ENCODE measurements around the gene TCN2.
"Not testable (repeated sequence)": the region's sequence is repeated elsewhere in the genome, so short reads cannot be mapped to it uniquely, and the experiment has no call there.

TCN2 gene

DNA sequence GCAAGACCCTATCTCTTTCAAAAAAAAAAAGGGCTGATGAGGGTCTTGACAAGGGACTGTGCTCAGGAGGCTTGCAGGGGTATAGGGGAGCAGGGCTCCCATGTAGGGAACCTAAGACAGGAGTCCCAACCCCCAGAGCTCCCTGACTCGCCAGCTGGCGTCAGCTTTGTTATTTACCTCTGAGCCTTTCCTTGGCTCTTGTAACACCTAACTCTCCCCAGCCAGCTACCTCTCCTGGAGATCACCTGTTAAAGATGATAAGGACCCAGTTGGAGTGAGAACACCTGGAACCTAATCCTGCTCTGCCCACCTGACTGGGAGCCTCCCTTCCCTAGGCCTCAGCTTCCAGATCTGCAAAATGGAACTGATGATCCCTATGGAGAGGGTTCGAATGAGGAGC is 41.9 kb downstream of the TCN2 start:
- no peak for DNase-seq (ENCODE audit: low read depth)

DNA sequence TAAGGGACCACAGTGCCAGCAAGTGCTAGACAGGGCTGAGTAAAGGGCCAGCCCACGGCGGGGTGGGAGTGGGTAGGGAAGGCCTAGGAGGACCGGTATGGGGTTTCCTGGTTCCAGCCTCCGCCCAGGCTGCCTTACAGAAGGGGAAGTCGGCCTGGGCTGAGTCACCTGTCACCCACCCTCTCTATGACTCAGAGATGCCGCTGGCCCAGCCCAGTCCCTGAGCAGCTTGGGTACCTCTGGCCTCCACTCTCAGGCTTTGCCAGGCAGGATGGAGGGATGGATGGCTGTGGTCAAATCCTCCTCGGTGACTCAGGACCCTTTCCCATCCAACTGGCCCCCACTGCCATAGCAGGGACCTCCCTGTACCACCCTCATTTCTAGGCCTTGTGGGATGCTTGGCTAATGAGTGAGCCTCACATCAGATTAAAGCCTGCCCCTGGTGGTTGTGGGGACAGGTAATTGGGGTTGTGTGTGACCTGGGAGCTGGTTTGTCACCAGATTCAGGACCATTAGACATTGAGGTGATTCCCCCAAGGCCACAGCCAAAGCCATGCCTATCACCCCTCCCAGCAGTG is 42.5 kb downstream of the TCN2 start:
- peak; percentile 45 for DNase-seq (ENCODE audit: low read depth)

DNA sequence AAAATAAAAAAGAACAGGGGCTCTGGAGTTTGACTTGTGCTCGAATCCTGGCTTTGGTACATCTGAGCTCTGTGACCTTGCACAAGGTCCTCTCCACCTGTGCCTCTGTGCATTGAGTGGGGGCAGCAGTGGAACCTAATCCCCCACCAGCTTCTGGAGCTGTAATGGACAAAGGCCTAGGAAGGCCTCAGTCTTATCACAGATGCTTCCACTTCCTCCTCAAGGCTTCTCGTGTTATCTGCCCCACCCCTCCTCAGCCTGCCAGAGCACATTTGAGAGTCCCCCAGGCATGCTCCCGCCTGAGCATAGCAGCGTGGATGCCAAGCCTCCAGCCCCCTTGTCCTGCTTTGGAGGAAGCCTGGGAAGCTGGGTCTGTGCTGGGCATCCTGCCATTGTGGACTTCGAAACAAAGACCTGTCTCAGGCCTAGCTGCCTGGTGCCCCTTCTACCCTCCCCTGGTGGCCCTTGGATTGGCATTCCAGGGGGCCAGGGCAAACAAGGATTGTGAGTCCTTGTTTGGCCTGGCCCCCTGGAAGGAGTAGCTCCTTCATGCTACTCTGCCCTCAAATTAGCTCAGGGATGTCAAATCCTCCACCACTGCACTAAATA is 43.6 kb downstream of the TCN2 start:
- no peak for DNase-seq (ENCODE audit: low read depth)

DNA sequence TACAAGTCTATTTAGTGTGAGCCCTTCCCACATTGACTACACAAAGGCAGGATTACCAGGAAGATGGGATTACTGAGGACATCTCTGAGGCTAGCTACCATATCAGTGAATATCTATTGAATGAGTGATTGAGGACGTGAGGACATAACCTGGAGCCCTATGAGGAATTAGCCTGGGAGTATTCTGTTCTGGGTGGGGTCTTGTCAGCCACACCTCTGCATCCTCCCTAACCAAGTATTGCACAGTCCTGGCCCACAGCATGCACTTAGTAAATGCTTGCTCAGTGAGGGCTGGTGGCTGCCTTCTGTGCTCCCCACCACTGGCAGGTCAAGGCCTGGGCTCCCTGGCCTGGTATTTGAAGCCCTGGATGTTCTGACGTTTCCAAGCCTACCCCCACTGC is 45.9 kb downstream of the TCN2 start:
- DNase-seq (ENCODE audit: low read depth): no peak

DNA sequence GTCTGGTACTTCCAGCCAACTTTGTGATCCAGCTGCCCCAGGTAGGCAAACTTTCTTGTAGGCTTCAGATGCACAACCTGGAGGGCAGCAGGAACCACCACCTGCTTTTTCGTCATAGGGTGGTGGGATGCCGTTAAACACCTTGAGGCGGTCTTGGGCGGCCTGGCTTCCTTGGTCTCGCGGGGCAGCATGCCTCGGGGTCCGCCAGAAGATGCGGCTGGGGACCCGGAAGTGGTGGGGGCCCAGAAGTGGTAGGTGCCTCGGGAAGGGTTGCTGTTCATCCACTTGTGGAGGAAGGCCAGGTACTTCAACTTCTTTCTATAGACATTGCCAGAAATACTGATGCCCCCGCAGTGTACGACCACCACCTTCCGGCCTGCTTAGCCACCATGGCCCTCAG is 47.4 kb downstream of the TCN2 start:
- no peak for DNase-seq (ENCODE audit: low read depth)

DNA sequence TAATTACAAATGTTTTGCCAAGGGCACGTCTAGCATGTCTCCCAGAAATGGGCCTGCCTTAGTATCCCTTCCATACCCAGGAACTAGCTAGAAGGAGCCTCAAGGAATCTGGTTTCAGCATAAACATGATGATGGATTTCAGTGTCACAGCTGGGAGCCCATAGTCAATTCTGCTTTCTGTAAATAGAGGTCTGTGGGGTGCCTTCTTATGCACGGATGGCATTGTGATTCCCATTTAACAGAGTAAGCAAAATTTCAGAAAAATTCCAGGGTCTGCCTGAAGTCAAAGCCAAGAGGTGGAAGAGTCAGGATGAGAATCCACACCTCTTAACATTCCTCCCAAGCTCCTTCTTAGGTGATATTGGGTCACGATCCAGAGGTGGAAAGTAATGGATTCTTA is 48.6 kb downstream of the TCN2 start:
- no peak for DNase-seq (ENCODE audit: low read depth)

DNA sequence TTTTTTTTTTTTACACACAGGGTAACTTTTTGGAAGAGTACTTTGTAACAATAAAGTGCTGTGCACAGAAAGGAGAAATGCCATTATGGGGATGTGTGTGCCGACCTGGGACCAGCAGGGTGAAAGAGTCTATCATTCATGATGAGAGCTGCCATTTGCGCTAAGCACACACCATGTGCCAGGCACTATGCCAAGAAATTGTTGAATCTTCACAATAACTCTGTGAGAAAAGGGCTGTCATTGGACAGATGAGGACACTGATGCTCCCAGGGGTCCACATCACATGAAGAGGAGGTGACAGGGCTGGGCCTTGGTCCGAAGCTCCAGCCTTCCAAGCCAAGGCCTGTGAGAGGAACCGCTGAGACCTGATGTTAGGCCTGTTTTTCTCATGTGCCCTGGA is 55.1 kb downstream of the TCN2 start:
- DNase-seq (ENCODE audit: low read depth): no peak

DNA sequence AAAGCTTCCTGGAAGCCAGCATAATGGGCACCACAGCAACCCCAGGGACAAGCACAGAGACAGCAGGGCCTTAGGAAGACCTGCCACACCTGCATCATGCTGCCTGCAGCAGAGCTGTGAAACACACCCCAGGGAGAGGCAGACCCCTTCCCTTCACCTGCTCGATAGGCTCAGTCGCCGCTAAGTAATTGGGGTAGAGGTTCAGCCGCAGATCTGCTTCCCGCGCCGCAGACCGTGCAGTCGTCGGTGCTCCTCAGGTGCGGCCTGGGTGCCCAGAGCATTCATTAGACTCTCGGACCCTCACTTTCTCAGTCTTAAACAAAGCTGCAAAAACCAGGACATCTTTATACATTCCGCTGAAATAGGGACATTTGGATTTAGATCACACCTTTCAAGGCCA is 57.8 kb downstream of the TCN2 start:
- DNase-seq (ENCODE audit: low read depth): no peak

DNA sequence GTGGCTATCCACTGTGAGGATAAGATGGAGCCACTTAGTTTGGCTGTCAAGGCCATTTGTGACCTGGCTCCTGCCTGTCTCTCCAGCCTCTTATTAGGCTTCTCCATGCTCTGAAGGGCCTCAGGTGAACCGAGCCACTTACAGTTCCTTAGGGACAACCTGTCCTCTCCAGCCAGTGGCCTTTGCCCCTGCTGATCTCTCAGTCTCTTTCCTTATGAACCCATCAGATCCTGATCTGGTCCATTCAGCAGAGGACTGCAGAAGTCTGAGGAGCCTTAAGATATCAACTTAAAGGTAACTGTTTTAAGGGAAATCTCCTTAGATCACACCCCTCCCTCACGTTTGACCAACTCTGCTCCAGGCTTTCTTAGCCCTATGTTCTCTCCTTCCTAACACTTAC is 58.3 kb downstream of the TCN2 start:
- no peak for DNase-seq (ENCODE audit: low read depth)

DNA sequence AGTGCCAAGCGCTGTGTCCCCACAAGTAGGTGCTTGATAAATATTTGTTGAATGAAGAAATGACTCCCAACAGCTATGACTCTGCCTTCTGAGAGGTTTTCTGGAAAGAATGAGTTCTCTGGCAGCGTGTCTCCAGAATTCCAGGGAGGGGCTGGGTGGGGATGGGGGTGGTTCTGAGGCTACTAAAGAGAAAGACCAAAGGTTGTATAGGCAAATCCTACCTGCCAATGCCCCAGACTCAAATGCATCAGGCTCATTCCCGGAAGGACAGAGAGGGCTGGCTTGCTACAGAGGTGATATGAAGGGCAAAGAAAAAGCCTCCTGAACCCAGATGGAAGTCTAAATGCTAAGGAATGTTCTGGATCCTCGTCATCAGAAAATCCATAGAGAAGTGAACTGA is 58.8 kb downstream of the TCN2 start:
- no peak for DNase-seq (ENCODE audit: low read depth)

DNA sequence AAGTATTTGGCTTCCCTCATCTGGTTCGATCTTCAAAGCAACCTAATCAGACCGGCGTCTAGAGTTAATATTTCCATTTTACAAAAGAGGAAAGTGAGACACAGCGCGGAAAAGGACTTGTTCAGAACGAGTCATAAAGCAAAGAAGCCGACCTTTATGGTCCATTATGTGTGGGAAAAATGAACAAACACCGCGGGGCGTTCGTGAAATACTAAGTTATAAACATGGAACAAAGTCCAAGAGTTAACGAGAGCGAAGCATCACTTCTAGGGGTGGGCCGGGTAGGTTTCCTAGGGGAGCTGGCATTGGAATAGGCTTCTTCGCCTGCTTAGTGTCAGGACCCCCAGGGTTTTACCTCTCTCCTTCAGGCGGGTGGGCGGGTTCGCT is 60.1 kb downstream of the TCN2 start:
- DNase-seq (ENCODE audit: low read depth): no peak

DNA sequence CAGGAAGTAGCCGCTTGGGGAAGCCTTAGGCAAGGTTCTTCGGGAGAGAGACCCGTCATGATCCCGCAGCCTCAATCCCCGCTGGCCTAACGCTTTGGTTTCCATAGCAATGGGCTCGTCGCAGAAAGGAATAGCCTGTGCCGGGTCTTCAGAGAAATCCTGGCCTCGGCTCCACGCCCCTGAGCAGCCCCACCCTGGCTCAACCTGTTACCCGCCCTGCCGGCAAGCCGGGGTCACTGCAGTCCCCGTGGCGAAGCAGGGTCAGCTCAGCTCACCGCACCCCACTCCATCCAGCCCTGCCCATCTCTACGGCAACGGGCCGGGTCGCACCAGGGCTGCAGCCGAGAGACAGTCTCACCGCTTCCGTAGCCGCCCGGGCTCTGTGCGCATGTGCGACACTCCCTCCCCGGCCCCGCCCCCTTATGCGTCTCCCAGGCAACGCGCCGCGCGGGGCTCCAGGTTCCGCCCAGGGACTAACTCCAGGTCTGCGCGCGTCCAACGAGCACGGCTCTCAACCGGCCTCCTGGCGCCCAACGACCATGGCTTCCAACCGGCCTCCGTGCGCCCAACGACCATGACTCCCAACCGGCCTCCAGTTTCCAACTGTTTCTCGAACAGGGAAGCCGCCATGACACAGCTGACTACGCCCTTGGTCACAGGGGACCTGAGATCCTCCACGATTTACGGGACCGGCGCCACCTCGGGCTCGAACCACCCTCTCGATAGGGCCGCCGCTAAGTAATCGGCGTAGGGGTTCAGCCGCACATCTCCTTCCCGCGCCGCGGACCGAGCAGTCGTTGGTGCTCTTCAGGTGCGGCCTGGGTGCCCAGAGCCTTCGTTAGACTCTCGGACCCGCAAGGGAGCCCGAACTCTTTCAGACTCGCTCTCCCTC is 60.8 kb downstream of the TCN2 start, which contains the start of gene DUSP18:
DUSP18 (minus strand) TSS at position 382 of the 892 bp plus-strand sequence. CDS start 3,872 bp downstream, outside the sequence.
- DNase-seq (ENCODE audit: low read depth): peak; percentile 86

DNA sequence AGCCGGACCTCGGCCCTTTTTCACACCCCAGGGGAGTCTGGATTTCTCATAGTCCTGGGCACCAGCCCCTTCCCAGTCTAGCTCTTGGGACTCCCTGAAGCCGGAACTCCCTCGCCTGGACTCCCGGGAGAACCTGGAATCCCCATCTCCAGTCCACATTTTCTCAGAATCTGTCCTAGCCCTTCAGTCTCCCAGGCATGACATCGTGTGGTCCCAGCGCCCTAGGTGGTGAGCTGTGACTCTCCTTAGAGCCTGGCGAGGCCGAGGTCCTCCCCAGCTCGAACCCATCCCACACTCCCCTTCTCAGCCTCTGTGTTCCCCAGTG is 61.4 kb downstream of the TCN2 start:
- DNase-seq (ENCODE audit: low read depth): no peak

DNA sequence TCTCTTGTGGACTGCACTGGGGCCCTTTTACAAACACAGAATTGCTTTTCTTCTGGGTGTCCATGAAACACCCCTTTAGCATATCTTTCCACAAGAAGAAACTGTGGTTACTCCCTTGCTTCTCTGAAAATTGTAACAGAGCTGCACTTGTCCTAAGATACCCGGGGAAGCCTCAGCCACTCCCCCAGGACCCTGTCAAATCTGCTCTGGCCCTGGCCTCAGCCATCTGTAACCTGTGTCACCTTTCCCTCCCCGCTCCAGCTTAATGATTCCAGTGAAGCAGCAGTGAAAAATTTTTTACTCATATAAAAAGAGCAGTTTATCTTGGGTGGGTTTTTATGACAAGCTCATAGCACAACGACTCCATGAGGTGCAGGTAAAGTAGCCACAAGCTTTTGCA is 64.1 kb downstream of the TCN2 start:
- DNase-seq (ENCODE audit: low read depth): no peak

DNA sequence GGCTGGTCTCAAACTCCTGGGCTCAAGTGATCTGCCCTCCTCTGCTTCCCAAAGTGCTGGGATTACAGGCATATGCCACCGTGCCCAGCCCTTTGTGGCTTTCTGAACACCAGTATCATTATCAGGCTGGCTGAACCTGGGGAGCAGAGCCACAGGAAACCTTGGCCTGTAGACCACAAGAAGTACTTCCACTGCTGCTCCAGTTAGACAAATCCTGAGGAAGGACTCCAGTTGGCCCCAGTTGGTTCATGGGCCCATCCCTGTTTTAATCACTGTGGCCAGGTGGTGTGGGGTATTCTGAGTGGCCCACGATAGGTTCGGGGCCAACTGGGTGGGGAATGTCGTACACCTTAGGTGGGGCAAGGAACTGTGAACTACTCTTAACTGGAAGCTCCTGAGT is 66.2 kb downstream of the TCN2 start:
- no peak for DNase-seq (ENCODE audit: low read depth)

DNA sequence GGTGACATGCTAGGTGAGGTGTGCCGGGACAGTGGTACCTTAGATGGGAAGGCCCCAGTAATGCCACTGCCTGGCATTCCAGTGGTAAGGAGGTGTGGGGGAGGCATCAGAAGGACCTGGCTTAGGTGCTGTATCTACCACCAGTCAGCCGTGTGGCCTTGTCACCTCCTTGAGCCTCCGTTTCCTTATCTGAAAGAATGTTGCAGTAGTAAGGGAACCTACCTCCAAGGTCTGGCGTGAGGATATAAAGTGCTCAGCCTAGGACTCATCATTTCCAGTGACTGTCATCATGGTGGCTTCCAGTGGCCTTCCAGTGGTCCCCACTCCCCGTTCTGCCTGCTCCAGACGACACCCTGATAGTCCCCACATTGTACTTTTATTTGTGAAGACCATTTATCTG is 67.5 kb downstream of the TCN2 start:
- no peak for DNase-seq (ENCODE audit: low read depth)

DNA sequence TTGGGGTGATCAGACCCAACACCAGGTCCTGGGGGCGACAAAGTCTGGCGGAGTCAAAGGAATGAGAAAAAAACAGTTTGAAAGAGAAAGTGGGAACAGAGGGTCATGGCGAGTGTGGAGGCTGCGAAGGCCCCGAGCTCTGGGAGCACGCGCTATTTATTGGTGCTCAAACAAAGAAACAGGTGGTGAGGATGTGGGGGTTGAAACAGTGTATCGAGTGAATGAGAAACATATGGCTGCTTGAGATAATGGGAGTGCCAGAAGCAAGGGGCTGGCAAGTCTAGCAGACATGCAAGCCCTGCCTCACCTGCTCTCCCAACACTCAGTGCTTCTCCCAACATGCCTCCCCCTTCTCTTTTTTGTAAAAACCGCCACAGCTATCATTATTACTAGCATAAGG is 68.5 kb downstream of the TCN2 start:
- no peak for DNase-seq (ENCODE audit: low read depth)

DNA sequence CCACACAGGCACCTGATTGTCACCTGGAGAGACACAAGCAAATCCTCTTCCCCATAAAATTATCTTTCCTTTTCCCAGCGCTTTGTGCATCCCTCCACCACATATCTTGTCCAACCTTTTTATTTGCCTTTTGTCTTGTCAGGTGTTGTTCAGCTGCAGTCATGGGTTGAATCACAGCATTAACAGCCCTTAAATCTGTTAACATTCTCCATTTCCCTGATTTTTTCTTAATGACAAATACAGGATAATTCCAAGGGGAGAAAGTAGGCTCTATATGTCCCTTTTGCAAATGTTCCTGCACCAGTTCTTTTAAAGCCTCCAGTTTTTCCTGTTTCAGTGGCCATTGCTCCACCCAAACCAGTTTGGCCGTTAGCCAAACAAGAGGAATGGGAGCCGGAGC is 69.6 kb downstream of the TCN2 start:
- DNase-seq (ENCODE audit: low read depth): not testable (repeated sequence)
